Bronchial epithelial cell (primary cell): ENCODE measurements around the gene GIGYF2. TPM values are rescaled to one million over a fixed set of nuclear protein-coding genes. Genes with fewer than 3 reads are reported as not detected.

Source experiments
- DNase-seq: peaks from one replicate; pipeline ENCODE4 v3.0.0-alpha.2; 2010; ENCODE audit warnings: low read depth
- FAIRE-seq: peaks from 2 replicates; lab custom pipeline; 2011; peaks lifted over from hg19 to GRCh38; lab: Jason Lieb, UNC
- H3K27me3 ChIP-seq: 2 replicates; pipeline ENCODE4 v1.5.1; 2011; ENCODE audit warnings: low read length; ENCODE audit not compliant: control insufficient read depth, insufficient read depth
- H3K36me3 ChIP-seq: 2 replicates; pipeline ENCODE4 v1.5.1; 2011; ENCODE audit warnings: low read length; ENCODE audit not compliant: control insufficient read depth, insufficient read depth
- H3K4me3 ChIP-seq: 2 replicates; pipeline ENCODE4 v1.5.1; 2011; ENCODE audit warnings: mild to moderate bottlenecking, low read depth, low read length, control low read depth
- total RNA-seq: library from RNA; depleted of rRNA; stranded (reverse); fragments of >200 nt; gene quantifications from 2 replicates; pipeline ENCODE4 v1.2.1, GENCODE V29; 2014
- TF ChIP-seq, protein P1 (sequence below): IDR thresholded peaks from 2 replicates; pipeline ENCODE4 v1.5.1; 2011; ENCODE audit warnings: mild to moderate bottlenecking, moderate library complexity, low read length, control low read depth, inconsistent platforms; ENCODE audit not compliant: insufficient read depth, severe bottlenecking

The GIGYF2 gene
- total RNA-seq, 1 donor from 2014 or later: 44.0 TPM

DNA sequence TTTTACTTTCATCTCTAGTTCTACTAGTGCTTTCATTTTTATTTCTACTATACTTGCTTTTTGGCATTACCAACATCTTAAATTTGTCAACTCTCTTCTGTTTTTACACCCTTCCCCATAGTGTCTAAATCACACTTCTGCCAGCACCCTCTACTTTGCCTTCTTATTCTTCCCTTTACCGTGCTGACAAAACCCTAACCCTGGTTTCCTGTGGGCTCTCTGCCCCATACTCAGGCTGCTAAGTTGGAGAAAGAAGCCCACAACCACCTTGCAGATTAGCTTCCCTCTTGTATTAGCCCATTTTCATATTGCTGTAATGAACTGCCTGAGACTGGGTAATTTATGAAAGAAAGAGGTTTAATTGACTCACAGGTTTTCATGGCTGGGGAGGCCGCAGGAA lies 24.8 kb downstream of the GIGYF2 start:
- DNase-seq (no peak), FAIRE-seq (no peak)
- TF ChIP-seq, protein P1, sequence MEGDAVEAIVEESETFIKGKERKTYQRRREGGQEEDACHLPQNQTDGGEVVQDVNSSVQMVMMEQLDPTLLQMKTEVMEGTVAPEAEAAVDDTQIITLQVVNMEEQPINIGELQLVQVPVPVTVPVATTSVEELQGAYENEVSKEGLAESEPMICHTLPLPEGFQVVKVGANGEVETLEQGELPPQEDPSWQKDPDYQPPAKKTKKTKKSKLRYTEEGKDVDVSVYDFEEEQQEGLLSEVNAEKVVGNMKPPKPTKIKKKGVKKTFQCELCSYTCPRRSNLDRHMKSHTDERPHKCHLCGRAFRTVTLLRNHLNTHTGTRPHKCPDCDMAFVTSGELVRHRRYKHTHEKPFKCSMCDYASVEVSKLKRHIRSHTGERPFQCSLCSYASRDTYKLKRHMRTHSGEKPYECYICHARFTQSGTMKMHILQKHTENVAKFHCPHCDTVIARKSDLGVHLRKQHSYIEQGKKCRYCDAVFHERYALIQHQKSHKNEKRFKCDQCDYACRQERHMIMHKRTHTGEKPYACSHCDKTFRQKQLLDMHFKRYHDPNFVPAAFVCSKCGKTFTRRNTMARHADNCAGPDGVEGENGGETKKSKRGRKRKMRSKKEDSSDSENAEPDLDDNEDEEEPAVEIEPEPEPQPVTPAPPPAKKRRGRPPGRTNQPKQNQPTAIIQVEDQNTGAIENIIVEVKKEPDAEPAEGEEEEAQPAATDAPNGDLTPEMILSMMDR: no peak
- Histone ChIP-seq H3K27me3 (no peaks in the 10 kb centered on the region), H3K36me3 (peaks cover 2% of the 10 kb centered on the region), H3K4me3 (no peak overlapping the region)

GRCh38 chr2:232723027-232723426 lies 25.9 kb downstream of the GIGYF2 start:
- DNase-seq (no peak), FAIRE-seq (no peak)
- Histone ChIP-seq H3K36me3 (peaks cover 1% of the 10 kb centered on the region), H3K4me3 (no peak overlapping the region), H3K27me3 (no peaks in the 10 kb centered on the region)
- TF ChIP-seq, protein P1: no peak

DNA sequence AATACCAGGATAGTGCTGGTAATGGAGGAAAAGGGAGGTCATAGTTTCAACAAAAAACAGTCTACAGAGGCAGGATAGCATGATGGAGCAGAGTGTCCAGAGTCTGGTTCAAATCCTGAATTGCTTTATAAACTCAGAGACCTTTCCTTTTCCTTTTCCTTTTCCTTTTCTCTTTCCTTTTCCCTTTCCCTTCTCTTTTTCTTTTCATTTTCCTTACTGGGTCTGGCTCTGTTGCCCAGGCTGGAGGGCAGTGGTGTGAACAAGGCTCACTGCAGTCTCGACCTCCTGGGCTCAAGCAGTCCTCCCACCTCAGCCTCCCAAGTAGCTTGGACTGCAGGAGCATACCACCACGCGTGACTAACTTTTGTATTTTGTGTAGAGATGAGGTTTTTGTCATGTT lies 31.7 kb downstream of the GIGYF2 start:
- DNase-seq (no peak), FAIRE-seq (peak; percentile 43)
- peaks cover 3% of the 10 kb centered on the region for H3K36me3 ChIP-seq
- no peak overlapping the region for H3K4me3 ChIP-seq
- no peaks in the 10 kb centered on the region for H3K27me3 ChIP-seq
- TF ChIP-seq, protein P1: no peak

DNA sequence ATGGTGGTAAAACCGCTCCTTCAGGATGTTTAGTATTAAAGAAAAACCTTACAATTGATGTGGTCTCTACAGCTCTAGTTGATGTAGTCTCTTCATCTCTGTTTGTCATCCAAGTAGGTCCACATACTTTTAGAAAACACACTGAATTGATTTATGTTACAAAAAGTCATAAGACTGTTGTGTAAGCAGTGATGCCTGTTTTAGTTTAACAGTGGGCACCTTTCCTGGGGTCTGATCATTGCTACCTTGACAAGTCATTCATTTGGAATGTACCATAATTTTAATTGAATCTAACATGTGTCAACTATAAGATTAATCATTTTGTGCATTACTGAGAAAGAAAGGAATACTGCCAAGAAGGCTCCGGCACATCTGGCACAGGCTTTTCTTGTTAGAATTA lies 34.3 kb downstream of the GIGYF2 start:
- DNase-seq: peak; percentile 14
- peaks cover 5% of the 10 kb centered on the region for H3K36me3 ChIP-seq
- H3K4me3 ChIP-seq: no peak overlapping the region
- FAIRE-seq: no peak
- no peaks in the 10 kb centered on the region for H3K27me3 ChIP-seq
- TF ChIP-seq, protein P1: no peak

GRCh38 chr2:232741294-232741693 lies 44.2 kb downstream of the GIGYF2 start:
- no peak for FAIRE-seq
- Histone ChIP-seq H3K4me3 (no peak overlapping the region), H3K27me3 (no peaks in the 10 kb centered on the region), H3K36me3 (peaks cover 2% of the 10 kb centered on the region)
- DNase-seq: no peak
- TF ChIP-seq, protein P1: no peak

DNA sequence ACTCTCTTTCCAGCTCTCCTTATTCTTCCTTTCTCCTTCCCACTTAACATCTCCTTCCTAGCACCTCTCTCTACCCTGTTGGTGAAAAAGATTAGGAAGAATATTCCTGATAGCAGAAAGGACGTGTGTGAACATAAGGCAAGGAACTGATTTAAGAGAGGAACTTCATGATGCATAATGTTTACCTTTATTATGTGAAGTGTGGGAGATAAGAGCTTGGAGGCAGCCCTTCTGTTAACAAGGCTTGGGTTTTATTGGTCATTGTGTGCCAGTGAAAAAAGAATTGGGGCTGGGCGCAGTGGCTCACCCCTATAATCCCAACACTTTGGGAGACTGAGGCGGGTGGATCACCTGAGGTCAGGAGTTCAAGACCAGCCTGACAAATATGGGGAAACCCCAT lies 44.8 kb downstream of the GIGYF2 start:
- TF ChIP-seq, protein P1: no peak
- DNase-seq: no peak
- no peaks in the 10 kb centered on the region for H3K27me3 ChIP-seq
- no peak for FAIRE-seq
- H3K36me3 ChIP-seq: peaks cover 2% of the 10 kb centered on the region
- H3K4me3 ChIP-seq: no peak overlapping the region
